Measurements from ENCODE around the gene TMBIM6.

- TF ChIP-seq CTCF (IDR thresholded peaks at IDR 0.05) (no peak), POLR2A (IDR thresholded peaks at IDR 0.05) (no peak), EP300 (IDR thresholded peaks at IDR 0.05) (no peak), POLR2AphosphoS5 (IDR thresholded peaks at IDR 0.05) (no peak)
Observed at GRCh38 chr12:49800421-49801140, 59.2 kb downstream of the TMBIM6 start.
